ENCODE measurements around the gene ZBTB46.

ZBTB46 gene

DNA sequence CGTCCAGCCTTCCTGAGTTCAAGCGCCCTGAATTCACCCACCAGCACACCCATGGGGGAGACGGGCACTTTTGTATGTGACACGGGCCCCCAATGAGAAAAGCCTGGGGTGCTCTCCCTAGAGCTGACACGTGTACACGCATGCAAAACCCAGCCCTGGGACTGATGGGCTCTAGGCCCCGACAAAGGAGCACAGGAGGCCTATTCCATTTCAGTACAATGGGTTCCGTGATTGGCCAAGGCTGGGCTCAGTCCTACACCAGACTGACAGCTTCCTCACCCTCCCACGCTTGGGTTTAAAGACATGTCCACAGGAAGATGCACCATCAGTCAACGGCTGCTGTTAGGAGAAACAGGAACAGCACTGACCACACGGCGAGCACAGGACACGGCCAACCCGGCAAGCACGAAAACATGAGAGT, 8.8 kb downstream of the ZBTB46 start:
- DNase-seq (ENCODE audit: low read depth): peak; percentile 37
- no peak overlapping the region for H3K4me3 ChIP-seq (ENCODE audit: low read depth, low read length)
- TF ChIP-seq, protein P1, sequence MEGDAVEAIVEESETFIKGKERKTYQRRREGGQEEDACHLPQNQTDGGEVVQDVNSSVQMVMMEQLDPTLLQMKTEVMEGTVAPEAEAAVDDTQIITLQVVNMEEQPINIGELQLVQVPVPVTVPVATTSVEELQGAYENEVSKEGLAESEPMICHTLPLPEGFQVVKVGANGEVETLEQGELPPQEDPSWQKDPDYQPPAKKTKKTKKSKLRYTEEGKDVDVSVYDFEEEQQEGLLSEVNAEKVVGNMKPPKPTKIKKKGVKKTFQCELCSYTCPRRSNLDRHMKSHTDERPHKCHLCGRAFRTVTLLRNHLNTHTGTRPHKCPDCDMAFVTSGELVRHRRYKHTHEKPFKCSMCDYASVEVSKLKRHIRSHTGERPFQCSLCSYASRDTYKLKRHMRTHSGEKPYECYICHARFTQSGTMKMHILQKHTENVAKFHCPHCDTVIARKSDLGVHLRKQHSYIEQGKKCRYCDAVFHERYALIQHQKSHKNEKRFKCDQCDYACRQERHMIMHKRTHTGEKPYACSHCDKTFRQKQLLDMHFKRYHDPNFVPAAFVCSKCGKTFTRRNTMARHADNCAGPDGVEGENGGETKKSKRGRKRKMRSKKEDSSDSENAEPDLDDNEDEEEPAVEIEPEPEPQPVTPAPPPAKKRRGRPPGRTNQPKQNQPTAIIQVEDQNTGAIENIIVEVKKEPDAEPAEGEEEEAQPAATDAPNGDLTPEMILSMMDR (conservative IDR thresholded peaks at IDR 0.05; ENCODE audit: low read depth, low read length): no peak

DNA sequence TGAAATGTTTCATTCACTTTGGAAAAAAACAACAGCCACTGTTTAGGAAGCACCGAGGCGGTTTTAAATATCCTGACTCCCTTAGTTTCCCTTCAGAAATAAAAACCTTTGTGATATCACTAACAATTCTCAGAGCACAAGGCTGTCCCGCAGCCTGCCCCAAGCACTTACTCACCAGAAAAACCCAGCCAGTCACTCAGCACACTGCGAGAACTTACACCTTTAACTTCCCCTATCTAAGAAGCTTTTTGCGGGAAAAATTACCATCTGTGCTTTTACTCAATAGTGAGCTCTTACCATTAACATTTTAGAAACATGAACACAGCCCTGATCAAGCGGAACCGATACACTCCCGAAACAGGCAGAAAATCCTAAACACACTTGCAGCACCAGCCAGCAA, 9.3 kb downstream of the ZBTB46 start:
- peak; percentile 24 for DNase-seq (ENCODE audit: low read depth)
- no peak overlapping the region for H3K4me3 ChIP-seq (ENCODE audit: low read depth, low read length)
- TF ChIP-seq, protein P1 (conservative IDR thresholded peaks at IDR 0.05; ENCODE audit: low read depth, low read length): no peak

DNA sequence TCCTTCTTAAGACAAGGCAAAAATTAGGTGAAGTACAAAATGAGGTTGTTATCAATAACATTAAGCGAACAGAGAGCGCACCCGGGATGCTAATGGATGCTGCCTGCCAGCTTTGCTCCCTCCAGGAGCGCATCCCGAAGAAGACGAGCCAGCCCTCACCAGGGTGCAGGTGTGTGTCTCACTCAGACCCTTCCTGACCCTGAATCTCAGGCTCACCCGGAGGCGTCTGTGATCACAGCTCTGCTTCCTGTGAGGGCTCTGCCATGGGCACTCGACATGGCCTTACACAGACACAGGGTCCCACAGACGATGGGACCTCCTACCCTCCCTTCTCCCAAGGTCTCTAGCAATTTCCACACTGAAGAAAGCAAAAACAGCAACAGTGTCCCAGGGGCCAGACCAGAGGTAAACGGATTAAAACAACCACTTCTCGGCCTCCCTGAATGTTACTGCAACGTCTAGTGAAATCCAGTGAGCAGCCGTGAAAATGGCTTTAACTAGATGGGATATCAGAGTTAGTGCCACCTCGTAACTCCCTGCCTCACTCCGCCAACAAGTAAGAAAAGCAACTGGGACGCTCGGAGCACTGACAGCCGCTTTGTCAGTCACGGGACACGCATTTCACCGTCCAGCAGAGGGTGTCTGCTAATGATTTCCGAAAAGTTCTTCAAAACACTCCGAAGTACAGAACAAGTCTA, 11.7 kb downstream of the ZBTB46 start:
- TF ChIP-seq, protein P1 (conservative IDR thresholded peaks at IDR 0.05; ENCODE audit: low read depth, low read length): peak; percentile 63
- peak overlapping the region; percentile 4 for H3K4me3 ChIP-seq (ENCODE audit: low read depth, low read length)
- peak; percentile 71 for DNase-seq (ENCODE audit: low read depth)

- TF ChIP-seq, protein P1 (conservative IDR thresholded peaks at IDR 0.05; ENCODE audit: low read depth, low read length): no peak
- no peak for DNase-seq (ENCODE audit: low read depth)
- H3K4me3 ChIP-seq (ENCODE audit: low read depth, low read length): no peak overlapping the region
Observed at GRCh38 chr20:63815615-63816253, 15.3 kb downstream of the ZBTB46 start.

- H3K4me3 ChIP-seq (ENCODE audit: low read depth, low read length): no peak overlapping the region
- no peak for DNase-seq (ENCODE audit: low read depth)
- TF ChIP-seq, protein P1 (conservative IDR thresholded peaks at IDR 0.05; ENCODE audit: low read depth, low read length): no peak
Observed at GRCh38 chr20:63814891-63815614, 16.0 kb downstream of the ZBTB46 start.

DNA sequence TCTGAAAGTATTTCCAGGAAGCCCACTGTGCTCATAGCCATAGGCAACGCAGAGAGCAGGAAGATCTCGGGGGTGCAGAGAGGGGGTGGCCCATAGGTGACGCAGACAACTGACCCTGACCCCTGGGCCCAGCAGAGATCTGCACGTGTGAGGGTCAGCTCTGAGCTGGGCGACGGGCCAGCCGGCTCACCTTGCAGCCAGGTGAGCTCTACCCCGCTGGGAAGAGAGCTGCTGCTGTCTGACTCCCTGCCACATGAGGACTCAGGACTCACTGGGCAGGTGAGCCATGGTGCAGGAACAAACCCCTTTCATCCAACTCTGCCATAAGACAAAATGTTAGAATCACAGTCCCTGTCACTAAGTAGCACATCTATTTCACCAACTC, 19.6 kb downstream of the ZBTB46 start:
- DNase-seq (ENCODE audit: low read depth): no peak
- no peak overlapping the region for H3K4me3 ChIP-seq (ENCODE audit: low read depth, low read length)
- TF ChIP-seq, protein P1 (conservative IDR thresholded peaks at IDR 0.05; ENCODE audit: low read depth, low read length): no peak

Measured in choroid plexus epithelial cell (primary cell).